ENCODE data around the gene CPSF4L.

CPSF4L gene

GRCh38 chr17:73199751-73200317, 61.8 kb downstream of the CPSF4L start:
- no peak for DNase-seq

GRCh38 chr17:73198930-73199260, 62.8 kb downstream of the CPSF4L start:
- no peak for DNase-seq
